ENCODE results near the gene IRF1. TPM values are rescaled to one million over a fixed set of nuclear protein-coding genes. Genes with fewer than 3 reads are reported as not detected.

Gene IRF1
- total and polyA plus RNA-seq, 2 of the 4 experiments (the other 2 are of a cell fraction) = 11.1 to 18.9 TPM

DNA sequence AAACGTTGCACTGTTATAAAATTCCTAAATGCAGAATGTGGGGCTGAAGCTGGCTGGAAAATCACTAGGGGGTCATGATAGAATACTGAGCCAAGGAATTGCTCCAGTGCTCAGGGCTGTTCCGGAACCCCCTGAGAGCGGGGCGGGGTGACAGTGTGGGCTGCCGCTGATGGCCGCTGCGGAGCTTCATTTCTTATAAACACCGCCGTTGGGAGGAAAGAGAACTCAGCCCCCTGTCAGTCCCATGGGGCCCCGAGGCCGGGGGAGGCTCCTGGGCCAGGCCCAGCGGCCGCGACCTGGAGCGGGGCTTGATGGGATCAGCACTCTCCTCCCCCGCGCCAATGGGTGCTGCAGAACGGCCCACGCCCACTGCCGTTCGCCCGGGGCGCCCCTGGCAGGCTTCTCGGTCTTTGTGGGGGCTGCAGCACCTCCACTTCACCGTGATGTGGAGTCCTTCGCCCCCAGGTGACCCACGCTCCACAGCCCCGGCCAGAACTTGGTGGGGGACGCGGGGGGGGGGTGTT, 5.2 kb upstream of the IRF1 start:
- Histone ChIP-seq H2BK20ac (ENCODE audit: low read depth, low read length) (peak overlapping the region; percentile 98), H3K36me3 (ENCODE audit: control insufficient read depth, insufficient read depth, low read length) (no peaks in the 10 kb centered on the region), H2AK5ac (ENCODE audit: low read depth, low read length) (peak overlapping the region; percentile 91), H4K91ac (ENCODE audit: insufficient read depth, low read depth, low read length) (peak overlapping the region; percentile 97), H3K9ac (ENCODE audit: low read depth, low read length) (peak overlapping the region; percentile 28), H3K14ac (replicated peaks; ENCODE audit: low read depth, low read length) (peak overlapping the region; percentile 84), H3K9me3 (ENCODE audit: control insufficient read depth, insufficient read depth, low read length) (no peaks in the 10 kb centered on the region), H3K9me1 (ENCODE audit: insufficient read depth, low read length) (peaks cover 41% of the 10 kb centered on the region), H3K27me3 (ENCODE audit: control insufficient read depth, insufficient read depth, low read length) (no peaks in the 10 kb centered on the region), H3K4me2 (ENCODE audit: low read depth, low read length) (peak overlapping the region; percentile 65), H3K56ac (ENCODE audit: extremely low read depth, insufficient read depth, low read length) (peak overlapping the region; percentile 96), H3K4ac (ENCODE audit: low read depth, low read length) (peak overlapping the region; percentile 99), H4K5ac (ENCODE audit: low read depth, low read length) (peak overlapping the region; percentile 92), H2BK120ac (ENCODE audit: low read depth, low read length) (peak overlapping the region; percentile 95), H3K79me1 (ENCODE audit: low read depth in 1 of 2, low read length in 2 of 2) (peaks cover 2 to 31% of the 10 kb centered on the region in 2 experiments; a peak in 1 of 4 replicates), H2AK9ac (replicated peaks; ENCODE audit: low read depth, low read length, poor library complexity) (peak overlapping the region; percentile 80), H3K18ac (ENCODE audit: low read depth, low read length) (peak overlapping the region; percentile 72), H2BK15ac (ENCODE audit: low read depth, low read length) (peak overlapping the region; percentile 40; the same call in 2 of the 3 replicates), H2BK5ac (ENCODE audit: low read depth, low read length, poor library complexity, severe bottlenecking) (peak overlapping the region; percentile 93), H4K20me1 (ENCODE audit: insufficient read depth, low read length) (no peaks in the 10 kb centered on the region), H3K4me1 (ENCODE audit: control insufficient read depth, insufficient read depth, low read length) (peaks cover 26% of the 10 kb centered on the region), H2AFZ (replicated peaks; ENCODE audit: low read length, poor library complexity) (peak overlapping the region; percentile 87), H3K23ac (ENCODE audit: low read depth, low read length) (peak overlapping the region; percentile 98), H4K8ac (ENCODE audit: low read depth in 2 of 2, low read length in 2 of 2) (peak overlapping the region; percentile 96 to 97), H3K27ac (ENCODE audit: insufficient read depth, low read length) (peak overlapping the region; percentile 96), H3K4me3 (ENCODE audit: insufficient read depth, low read depth, low read length) (peak overlapping the region; percentile 59)
- dilution Hi-C loops (cut with HindIII; ENCODE audit: low sequenced_read_pairs, unreplicated experiment) (no loop called here), in situ Hi-C loops (cut with MboI; ENCODE audit: low sequenced_read_pairs) (loop anchor here (25.0 kb wide), 1 partner anchor 408 kb away; no protein-coding TSS in a partner anchor), intact Hi-C loops (cut with micrococcal nuclease) (loop anchor here (10.0 kb wide), 1 partner anchor 431 kb away; the partner anchor contains the start of gene IL3)
- DNase-seq (peak; percentile 82), ATAC-seq (ENCODE audit: low read depth) (peak; percentile 59)
- ChIA-PET POLR2A (ENCODE audit: unreplicated experiment) (interaction anchor here (1.0 to 1.2 kb wide), 3 partner anchors 10 to 396 kb away, joined by 3 to 5 read pairs (median 3); no protein-coding TSS in a partner anchor), CTCF (interaction anchor here (1.1 to 2.5 kb wide), 3 partner anchors 57 to 108 kb away, joined by 3 to 6 read pairs (median 5); no protein-coding TSS in a partner anchor)
- WGBS, 2 experiments (ENCODE audit: extremely low coverage in 2 of 2, insufficient read length in 1 of 2) = 0% methylated on average over 12 of the region's 30 CpGs; no CpG with 5 or more reads in 1 of the 2 experiments
- peak; percentile 27; the same call in 1 of the 2 replicates for TF ChIP-seq MAFK (IDR thresholded peaks at IDR 0.05; ENCODE audit: low read depth, low read length)
- no peak for TF ChIP-seq USF2 (IDR thresholded peaks at IDR 0.05; ENCODE audit: low read depth, low read length)
- no peak for TF ChIP-seq ELK1 (IDR thresholded peaks at IDR 0.05; ENCODE audit: borderline replicate concordance, low read depth, low read length)
- no peak for TF ChIP-seq FOS (IDR thresholded peaks at IDR 0.05; ENCODE audit: low read depth, low read length)
- TF ChIP-seq NFE2L2 (IDR thresholded peaks at IDR 0.05; ENCODE audit: low read depth, low read length) = no peak; the same call in 1 of the 2 replicates
- TF ChIP-seq MAZ (IDR thresholded peaks at IDR 0.05; ENCODE audit: borderline replicate concordance, low read depth, low read length) = peak; percentile 79; the same call in 1 of the 2 replicates
- BruUV-seq (replicated peaks) = no TSS peak
